Stimulated activated CD4-positive, alpha-beta T cell treated with anti-CD3 and anti-CD28 coated beads, Interleukin-1b, Interleukin-23, amount 100 ng/mL, for 48 hours (primary cell): ENCODE data around the gene POMGNT2.

ENCODE experiments used
- DNase-seq: peaks from one replicate; pipeline ENCODE4 v3.0.0-alpha.2; 2020

POMGNT2 gene

GRCh38 chr3:43041517-43041916 lies 64.4 kb downstream of the POMGNT2 start:
- no peak for DNase-seq

- DNase-seq = no peak
Observed at GRCh38 chr3:43038010-43038409, 67.9 kb downstream of the POMGNT2 start.

GRCh38 chr3:43036621-43037423 lies 69.1 kb downstream of the POMGNT2 start:
- no peak for DNase-seq

- DNase-seq = no peak
Observed at GRCh38 chr3:43035801-43036365, 70.0 kb downstream of the POMGNT2 start.

- no peak for DNase-seq
Observed at GRCh38 chr3:43034911-43035310, 71.0 kb downstream of the POMGNT2 start.

GRCh38 chr3:43034200-43034599 lies 71.7 kb downstream of the POMGNT2 start:
- DNase-seq = no peak

GRCh38 chr3:43032646-43033628 lies 72.9 kb downstream of the POMGNT2 start:
- DNase-seq = no peak

GRCh38 chr3:43031889-43032545 lies 73.9 kb downstream of the POMGNT2 start:
- no peak for DNase-seq

GRCh38 chr3:43031485-43031884 lies 74.4 kb downstream of the POMGNT2 start:
- DNase-seq = no peak

- DNase-seq = no peak
Observed at GRCh38 chr3:43030162-43030935, 75.5 kb downstream of the POMGNT2 start.
